ENCODE results near the gene ARHGEF40.

ARHGEF40 gene

DNA sequence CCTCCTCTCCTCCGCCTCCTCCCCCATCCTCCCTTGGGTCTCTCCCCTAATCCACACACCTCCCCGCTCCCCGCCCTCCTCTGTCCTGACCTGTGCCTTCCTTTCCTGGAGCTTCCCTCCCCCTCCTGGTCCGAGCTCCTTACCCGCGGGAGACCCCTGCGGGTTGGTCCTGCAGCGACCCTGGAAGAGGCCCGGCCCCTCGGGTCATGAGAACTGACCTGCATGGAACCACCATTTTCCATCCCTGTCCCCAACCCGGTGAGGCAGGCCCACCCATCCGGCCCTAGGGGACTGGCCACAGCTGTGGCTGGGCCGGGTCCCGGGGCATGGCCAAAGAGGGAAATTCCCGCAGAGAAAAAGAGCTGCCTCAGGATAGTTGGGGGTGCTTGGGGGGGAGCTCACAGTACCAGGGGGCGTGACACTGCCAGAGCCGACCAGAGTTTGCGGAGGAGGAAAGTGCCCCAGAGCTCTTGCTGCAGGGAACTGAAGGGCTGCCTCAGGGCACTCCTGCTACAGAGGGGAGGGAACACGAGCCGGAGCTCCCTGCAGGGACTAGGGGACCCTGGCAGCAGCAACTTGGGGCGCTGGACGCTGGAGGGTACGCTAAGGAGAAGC, 613 bp downstream of the ARHGEF40 start:
- peak overlapping the region; percentile 84 for H3K4me3 ChIP-seq (ENCODE audit: low read length)
- TF ChIP-seq CTCF (IDR thresholded peaks at IDR 0.05; ENCODE audit: low read depth, low read length) (no peak), EZH2phosphoT487 (IDR thresholded peaks at IDR 0.05; ENCODE audit: low read depth) (no peak)
- no peaks in the 10 kb centered on the region for H4K20me1 ChIP-seq (ENCODE audit: insufficient read depth, low read length)
- no peaks in the 10 kb centered on the region for H3K36me3 ChIP-seq (replicated peaks; ENCODE audit: low read depth, low read length)
- peaks cover 38% of the 10 kb centered on the region for H3K4me1 ChIP-seq (ENCODE audit: low read length)
- H3K27me3 ChIP-seq (ENCODE audit: low read depth, low read length): peaks cover 30% of the 10 kb centered on the region
- H3K27ac ChIP-seq (ENCODE audit: low read length): peak overlapping the region; percentile 65
- H3K4me2 ChIP-seq (ENCODE audit: low read length): peak overlapping the region; percentile 93
- peak overlapping the region; percentile 89 for H3K9ac ChIP-seq (ENCODE audit: low read length)
- H3K79me2 ChIP-seq (ENCODE audit: low read length): no peaks in the 10 kb centered on the region
- no peak overlapping the region for H2AFZ ChIP-seq (ENCODE audit: low read depth, low read length)
- no peaks in the 10 kb centered on the region for H3K9me3 ChIP-seq (ENCODE audit: insufficient read depth, low read length)

- Histone ChIP-seq H3K4me2 (ENCODE audit: low read length) (peak overlapping the region; percentile 93), H4K20me1 (ENCODE audit: insufficient read depth, low read length) (no peaks in the 10 kb centered on the region), H3K4me3 (ENCODE audit: low read length) (peak overlapping the region; percentile 84), H3K27ac (ENCODE audit: low read length) (peak overlapping the region; percentile 65), H2AFZ (ENCODE audit: low read depth, low read length) (no peak overlapping the region; the same call in 1 of the 2 replicates), H3K36me3 (replicated peaks; ENCODE audit: low read depth, low read length) (no peaks in the 10 kb centered on the region), H3K4me1 (ENCODE audit: low read length) (peaks cover 37% of the 10 kb centered on the region), H3K9ac (ENCODE audit: low read length) (peak overlapping the region; percentile 89), H3K27me3 (ENCODE audit: low read depth, low read length) (peaks cover 27% of the 10 kb centered on the region), H3K79me2 (ENCODE audit: low read length) (no peaks in the 10 kb centered on the region), H3K9me3 (ENCODE audit: insufficient read depth, low read length) (no peaks in the 10 kb centered on the region)
- TF ChIP-seq EZH2phosphoT487 (IDR thresholded peaks at IDR 0.05; ENCODE audit: low read depth): no peak
- TF ChIP-seq CTCF (IDR thresholded peaks at IDR 0.05; ENCODE audit: low read depth, low read length): no peak
These were observed 1.3 kb downstream of the ARHGEF40 start for GRCh38 chr14:21071225-21072030.

GRCh38 chr14:21072031-21072473, 1.9 kb downstream of the ARHGEF40 start:
- peaks cover 31% of the 10 kb centered on the region for H3K4me1 ChIP-seq (ENCODE audit: low read length)
- no peaks in the 10 kb centered on the region for H3K9me3 ChIP-seq (ENCODE audit: insufficient read depth, low read length)
- peak overlapping the region; percentile 60 for H3K27ac ChIP-seq (ENCODE audit: low read length)
- H2AFZ ChIP-seq (ENCODE audit: low read depth, low read length): no peak overlapping the region
- H3K27me3 ChIP-seq (ENCODE audit: low read depth, low read length): peaks cover 23% of the 10 kb centered on the region
- TF ChIP-seq CTCF (IDR thresholded peaks at IDR 0.05; ENCODE audit: low read depth, low read length) (no peak), EZH2phosphoT487 (IDR thresholded peaks at IDR 0.05; ENCODE audit: low read depth) (no peak)
- H3K9ac ChIP-seq (ENCODE audit: low read length): peak overlapping the region; percentile 78
- H4K20me1 ChIP-seq (ENCODE audit: insufficient read depth, low read length): no peaks in the 10 kb centered on the region
- H3K79me2 ChIP-seq (ENCODE audit: low read length): no peaks in the 10 kb centered on the region
- H3K36me3 ChIP-seq (replicated peaks; ENCODE audit: low read depth, low read length): no peaks in the 10 kb centered on the region
- H3K4me2 ChIP-seq (ENCODE audit: low read length): peak overlapping the region; percentile 93
- H3K4me3 ChIP-seq (ENCODE audit: low read length): peak overlapping the region; percentile 84

- H3K27ac ChIP-seq (ENCODE audit: low read length): no peak overlapping the region
- H2AFZ ChIP-seq (ENCODE audit: low read depth, low read length): no peak overlapping the region
- no peaks in the 10 kb centered on the region for H3K79me2 ChIP-seq (ENCODE audit: low read length)
- no peak overlapping the region for H3K4me2 ChIP-seq (ENCODE audit: low read length)
- no peak for TF ChIP-seq EZH2phosphoT487 (IDR thresholded peaks at IDR 0.05; ENCODE audit: low read depth)
- TF ChIP-seq CTCF (IDR thresholded peaks at IDR 0.05; ENCODE audit: low read depth, low read length): no peak
- H3K4me3 ChIP-seq (ENCODE audit: low read length): no peak overlapping the region
- H3K9ac ChIP-seq (ENCODE audit: low read length): no peak overlapping the region
- peaks cover 16% of the 10 kb centered on the region for H3K27me3 ChIP-seq (ENCODE audit: low read depth, low read length)
- peaks cover 31% of the 10 kb centered on the region for H3K4me1 ChIP-seq (ENCODE audit: low read length)
- H3K9me3 ChIP-seq (ENCODE audit: insufficient read depth, low read length): no peaks in the 10 kb centered on the region
- no peaks in the 10 kb centered on the region for H4K20me1 ChIP-seq (ENCODE audit: insufficient read depth, low read length)
- no peaks in the 10 kb centered on the region for H3K36me3 ChIP-seq (replicated peaks; ENCODE audit: low read depth, low read length)
These were observed 2.8 kb downstream of the ARHGEF40 start for GRCh38 chr14:21072781-21073339.
